ENCODE results near the gene TRIM60. TPM values are rescaled to one million over a fixed set of nuclear protein-coding genes. Genes with fewer than 3 reads are reported as not detected.

Gene TRIM60
- total and polyA plus RNA-seq, 12 donors = not detected

- DNase-seq (no peak), ATAC-seq (no peak)
- intact Hi-C loops (cut with DNase I) = no loop called here
- Histone ChIP-seq H3K36me3 (no peaks in the 10 kb centered on the region), H3K27me3 (peaks cover 0 to 14% (median 0%) of the 10 kb centered on the region in 7 donors), H3K4me3 (no peak overlapping the region), H3K27ac (no peak overlapping the region), H3K4me1 (no peaks in the 10 kb centered on the region), H3K9me3 (no peaks in the 10 kb centered on the region)
- 75 to 87% methylated on average over 5 of the region's 5 CpGs for WGBS, 2 donors
- TF ChIP-seq, protein P1, sequence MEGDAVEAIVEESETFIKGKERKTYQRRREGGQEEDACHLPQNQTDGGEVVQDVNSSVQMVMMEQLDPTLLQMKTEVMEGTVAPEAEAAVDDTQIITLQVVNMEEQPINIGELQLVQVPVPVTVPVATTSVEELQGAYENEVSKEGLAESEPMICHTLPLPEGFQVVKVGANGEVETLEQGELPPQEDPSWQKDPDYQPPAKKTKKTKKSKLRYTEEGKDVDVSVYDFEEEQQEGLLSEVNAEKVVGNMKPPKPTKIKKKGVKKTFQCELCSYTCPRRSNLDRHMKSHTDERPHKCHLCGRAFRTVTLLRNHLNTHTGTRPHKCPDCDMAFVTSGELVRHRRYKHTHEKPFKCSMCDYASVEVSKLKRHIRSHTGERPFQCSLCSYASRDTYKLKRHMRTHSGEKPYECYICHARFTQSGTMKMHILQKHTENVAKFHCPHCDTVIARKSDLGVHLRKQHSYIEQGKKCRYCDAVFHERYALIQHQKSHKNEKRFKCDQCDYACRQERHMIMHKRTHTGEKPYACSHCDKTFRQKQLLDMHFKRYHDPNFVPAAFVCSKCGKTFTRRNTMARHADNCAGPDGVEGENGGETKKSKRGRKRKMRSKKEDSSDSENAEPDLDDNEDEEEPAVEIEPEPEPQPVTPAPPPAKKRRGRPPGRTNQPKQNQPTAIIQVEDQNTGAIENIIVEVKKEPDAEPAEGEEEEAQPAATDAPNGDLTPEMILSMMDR (IDR thresholded peaks at IDR 0.05) = no peak
Measured at GRCh38 chr4:165006886-165007285, 24.9 kb upstream of the TRIM60 start.

- no peaks in the 10 kb centered on the region for H3K4me1 ChIP-seq
- intact Hi-C loops (cut with DNase I) = no loop called here
- no peak for ATAC-seq
- no peak overlapping the region for H3K27ac ChIP-seq
- H3K9me3 ChIP-seq = no peaks in the 10 kb centered on the region
- H3K36me3 ChIP-seq = no peaks in the 10 kb centered on the region
- no peak overlapping the region for H3K4me3 ChIP-seq
- peaks cover 0 to 14% (median 0%) of the 10 kb centered on the region in 7 donors for H3K27me3 ChIP-seq
- TF ChIP-seq, protein P1 (IDR thresholded peaks at IDR 0.05) = no peak
- no peak for DNase-seq
- WGBS, 2 donors = 83 to 89% methylated on average over 5 of the region's 5 CpGs
Measured at GRCh38 chr4:165009493-165010227, 22.1 kb upstream of the TRIM60 start.

DNA sequence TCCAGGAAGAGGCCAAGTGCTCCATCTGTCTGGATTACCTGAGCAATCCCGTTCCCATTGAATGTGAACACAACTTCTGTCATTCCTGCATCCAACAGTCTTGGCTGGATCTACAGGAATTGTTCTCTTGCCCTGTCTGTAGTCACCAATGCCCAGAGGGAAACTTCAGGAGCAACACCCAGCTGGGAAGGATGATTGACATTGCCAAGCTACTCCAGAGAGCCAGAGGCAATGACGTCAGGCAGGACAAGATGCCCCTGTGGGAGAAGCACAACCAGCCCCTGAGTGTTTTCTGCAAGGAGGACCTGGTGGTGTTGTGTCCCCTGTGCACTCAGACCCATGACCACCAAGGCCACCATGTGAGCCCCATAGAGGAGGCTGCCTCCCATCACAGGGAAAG, 21.3 kb upstream of the TRIM60 start:
- DNase-seq (no peak), ATAC-seq (no peak)
- H3K9me3 ChIP-seq = no peaks in the 10 kb centered on the region
- H3K27me3 ChIP-seq = peaks cover 0 to 14% (median 0%) of the 10 kb centered on the region in 7 donors
- intact Hi-C loops (cut with DNase I) = no loop called here
- TF ChIP-seq, protein P1 (IDR thresholded peaks at IDR 0.05) = no peak
- no peaks in the 10 kb centered on the region for H3K36me3 ChIP-seq
- WGBS, 2 donors = 74 to 79% methylated on average over 2 of the region's 2 CpGs
- no peak overlapping the region for H3K4me3 ChIP-seq
- no peaks in the 10 kb centered on the region for H3K4me1 ChIP-seq
- no peak overlapping the region for H3K27ac ChIP-seq

GRCh38 chr4:165010991-165011390, 20.8 kb upstream of the TRIM60 start:
- WGBS, 2 donors = 85% methylated on average over 8 of the region's 8 CpGs
- H3K4me3 ChIP-seq = no peak overlapping the region
- peaks cover 0 to 14% (median 0%) of the 10 kb centered on the region in 7 donors for H3K27me3 ChIP-seq
- TF ChIP-seq, protein P1 (IDR thresholded peaks at IDR 0.05) = no peak
- H3K9me3 ChIP-seq = no peaks in the 10 kb centered on the region
- ATAC-seq (no peak), DNase-seq (no peak)
- no peaks in the 10 kb centered on the region for H3K36me3 ChIP-seq
- intact Hi-C loops (cut with DNase I) = no loop called here
- H3K27ac ChIP-seq = no peak overlapping the region
- no peaks in the 10 kb centered on the region for H3K4me1 ChIP-seq

All from heart right ventricle (tissue), 16 donors.